Mesothelial cell of epicardium (in vitro differentiated cells): ENCODE measurements around the gene CATSPERE. TPM values are rescaled to one million over a fixed set of nuclear protein-coding genes. Genes with fewer than 3 reads are reported as not detected.

ENCODE experiments used
- DNase-seq, 2 experiments: peaks; one replicate each; pipeline ENCODE4 v3.0.0; 2021; ENCODE audit warnings: low spot score in 2 of 2; ENCODE audit not compliant: unreplicated experiment in 2 of 2
- H3K27ac Mint-ChIP-seq: 2 replicates; pipeline ENCODE4 v1.8.0; 2021; ENCODE audit warnings: mixed read lengths
- H3K27me3 Mint-ChIP-seq: 2 replicates; pipeline ENCODE4 v1.8.0; 2021; ENCODE audit warnings: low read depth, mixed read lengths
- H3K36me3 Mint-ChIP-seq: 2 replicates; pipeline ENCODE4 v1.8.0; 2021; ENCODE audit warnings: mixed read lengths
- H3K4me1 Mint-ChIP-seq: 2 replicates; pipeline ENCODE4 v1.8.0; 2021; ENCODE audit warnings: mixed read lengths
- H3K4me3 Mint-ChIP-seq: 2 replicates; pipeline ENCODE4 v1.8.0; 2021; ENCODE audit warnings: mild to moderate bottlenecking, moderate library complexity, mixed read lengths
- H3K9me3 Mint-ChIP-seq: 2 replicates; pipeline ENCODE4 v1.8.0; 2021; ENCODE audit warnings: mixed read lengths
- total RNA-seq: library from RNA; stranded (reverse); gene quantifications from 3 replicates; pipeline ENCODE4 v1.2.1, GENCODE V29; 2021
- TF ChIP-seq, protein P1 (sequence below): fragments of 200-600 bp; sonication (generic); IDR thresholded peaks from one replicate; pipeline ENCODE4 v1.5.0; 2021; ENCODE audit warnings: antibody characterized with exemption; ENCODE audit not compliant: unreplicated experiment

CATSPERE gene
- total RNA-seq, 1 donor from 2014 or later: 2.5 TPM

DNA sequence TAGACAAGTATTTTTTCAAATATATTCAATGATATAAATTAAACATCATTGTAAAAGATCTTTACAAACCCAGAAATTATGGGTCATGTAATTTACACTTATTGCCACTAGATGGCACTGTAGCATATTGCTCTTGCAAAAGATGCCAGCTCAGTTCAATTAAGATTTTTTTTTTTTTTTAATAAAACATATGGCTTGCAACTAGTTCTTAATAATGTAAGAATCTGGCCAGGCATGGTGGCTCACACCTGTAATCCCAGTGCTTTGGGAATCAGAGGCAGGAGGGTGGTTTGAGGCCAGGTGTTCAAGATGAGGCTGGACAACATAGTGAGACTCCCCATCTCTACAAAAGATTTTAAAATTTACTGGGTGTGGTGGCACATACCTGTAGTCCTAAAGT is 142.4 kb downstream of the CATSPERE start:
- H3K27me3 Mint-ChIP-seq: no peaks in the 10 kb centered on the region

DNA sequence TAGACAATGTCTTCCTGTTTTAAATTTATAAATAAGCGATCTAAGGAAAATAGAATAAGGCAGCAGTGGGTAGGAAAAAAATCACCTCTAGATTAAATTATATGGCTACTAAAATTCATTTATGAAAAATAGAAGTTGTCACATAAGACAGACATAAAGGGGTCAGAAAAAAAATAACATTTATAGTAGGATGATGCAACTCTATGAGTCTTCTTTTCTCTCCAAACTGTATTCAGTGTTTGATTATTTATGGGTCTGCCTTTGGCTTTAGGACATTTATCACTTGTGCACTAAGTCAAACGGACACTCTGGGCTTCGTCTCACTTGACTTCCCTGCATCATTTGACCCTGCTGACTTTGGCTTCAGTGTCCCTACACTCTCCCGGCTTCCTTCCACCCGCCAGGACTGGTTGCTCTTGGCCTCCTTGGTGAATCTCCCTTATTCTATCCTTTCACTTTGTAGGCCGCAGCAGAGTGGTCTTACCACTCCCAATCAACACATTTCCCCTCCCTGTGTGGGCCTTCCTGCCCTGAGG is 144.8 kb downstream of the CATSPERE start:
- Mint-ChIP-seq H3K27ac (no peak overlapping the region), H3K4me3 (no peak overlapping the region), H3K27me3 (no peaks in the 10 kb centered on the region), H3K36me3 (no peaks in the 10 kb centered on the region), H3K9me3 (peaks cover 4% of the 10 kb centered on the region), H3K4me1 (no peaks in the 10 kb centered on the region)
- DNase-seq: no peak
- TF ChIP-seq, protein P1, sequence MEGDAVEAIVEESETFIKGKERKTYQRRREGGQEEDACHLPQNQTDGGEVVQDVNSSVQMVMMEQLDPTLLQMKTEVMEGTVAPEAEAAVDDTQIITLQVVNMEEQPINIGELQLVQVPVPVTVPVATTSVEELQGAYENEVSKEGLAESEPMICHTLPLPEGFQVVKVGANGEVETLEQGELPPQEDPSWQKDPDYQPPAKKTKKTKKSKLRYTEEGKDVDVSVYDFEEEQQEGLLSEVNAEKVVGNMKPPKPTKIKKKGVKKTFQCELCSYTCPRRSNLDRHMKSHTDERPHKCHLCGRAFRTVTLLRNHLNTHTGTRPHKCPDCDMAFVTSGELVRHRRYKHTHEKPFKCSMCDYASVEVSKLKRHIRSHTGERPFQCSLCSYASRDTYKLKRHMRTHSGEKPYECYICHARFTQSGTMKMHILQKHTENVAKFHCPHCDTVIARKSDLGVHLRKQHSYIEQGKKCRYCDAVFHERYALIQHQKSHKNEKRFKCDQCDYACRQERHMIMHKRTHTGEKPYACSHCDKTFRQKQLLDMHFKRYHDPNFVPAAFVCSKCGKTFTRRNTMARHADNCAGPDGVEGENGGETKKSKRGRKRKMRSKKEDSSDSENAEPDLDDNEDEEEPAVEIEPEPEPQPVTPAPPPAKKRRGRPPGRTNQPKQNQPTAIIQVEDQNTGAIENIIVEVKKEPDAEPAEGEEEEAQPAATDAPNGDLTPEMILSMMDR: no peak

More for the DNA sequence above, 142.4 kb downstream of the CATSPERE start:
- no peak for DNase-seq
- Mint-ChIP-seq H3K9me3 (peaks cover 4% of the 10 kb centered on the region), H3K4me1 (peaks cover 5% of the 10 kb centered on the region), H3K36me3 (no peaks in the 10 kb centered on the region), H3K4me3 (no peak overlapping the region), H3K27ac (no peak overlapping the region)
- TF ChIP-seq, protein P1: peak; percentile 94

DNA sequence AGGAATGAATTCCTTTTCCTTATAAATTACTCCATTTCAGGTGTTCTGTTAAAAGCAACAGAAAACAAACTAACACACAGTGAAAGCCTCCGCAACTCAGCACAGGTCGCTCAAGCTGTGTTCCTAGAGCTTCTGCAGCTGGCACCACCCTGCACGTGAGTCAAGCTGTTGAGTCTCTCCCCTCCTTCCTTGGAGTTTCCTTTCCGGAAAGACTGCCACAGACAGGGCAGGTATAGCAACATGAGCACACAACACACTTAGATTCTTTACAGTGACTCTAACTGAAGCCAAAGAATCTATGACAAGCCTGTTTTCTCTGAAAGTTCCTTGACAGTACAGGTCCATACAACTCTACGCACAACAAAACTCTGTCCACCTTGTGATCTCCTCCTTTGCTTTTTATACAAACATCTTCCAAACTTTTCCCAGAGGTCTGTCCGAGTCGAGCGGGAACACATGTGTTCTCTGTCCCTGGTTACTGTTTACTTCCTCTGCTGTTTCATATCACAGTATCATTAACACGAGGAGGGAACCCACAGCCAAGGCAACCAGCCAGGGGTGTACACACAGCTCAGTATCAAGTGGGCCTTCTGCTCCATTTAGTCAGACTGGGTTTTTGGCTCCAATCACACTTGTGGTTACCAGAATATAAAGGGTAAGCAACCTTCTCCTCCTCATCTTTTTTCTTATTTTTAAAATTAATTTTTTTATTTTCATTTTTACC is 153.2 kb downstream of the CATSPERE start:
- Mint-ChIP-seq H3K27ac (no peak overlapping the region), H3K36me3 (no peaks in the 10 kb centered on the region), H3K9me3 (no peaks in the 10 kb centered on the region), H3K4me1 (peaks cover 6% of the 10 kb centered on the region), H3K4me3 (no peak overlapping the region), H3K27me3 (no peaks in the 10 kb centered on the region)
- DNase-seq: no peak
- TF ChIP-seq, protein P1: no peak

DNA sequence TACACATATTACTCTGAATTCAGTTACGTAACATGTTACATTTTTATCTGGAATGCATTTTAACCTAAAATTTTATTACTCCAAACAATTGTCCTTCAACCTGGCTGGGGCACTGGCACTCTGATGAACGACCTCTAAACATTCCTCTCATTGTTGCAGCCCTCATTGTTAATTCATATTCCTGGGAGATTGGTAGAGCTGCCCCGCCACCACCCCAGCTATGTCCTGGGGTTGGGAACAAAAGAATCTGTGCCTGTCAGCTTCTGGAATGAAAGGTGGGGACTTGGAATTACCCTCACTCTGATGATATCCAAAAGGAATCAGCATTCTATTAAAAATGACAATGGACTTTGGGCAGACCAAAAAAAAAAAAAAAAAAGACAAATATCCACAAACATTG is 153.8 kb downstream of the CATSPERE start:
- no peak overlapping the region for H3K27ac Mint-ChIP-seq
- no peak for DNase-seq
- no peaks in the 10 kb centered on the region for H3K27me3 Mint-ChIP-seq
- TF ChIP-seq, protein P1: no peak
- H3K4me1 Mint-ChIP-seq: peaks cover 6% of the 10 kb centered on the region
- no peak overlapping the region for H3K4me3 Mint-ChIP-seq
- H3K9me3 Mint-ChIP-seq: no peaks in the 10 kb centered on the region
- H3K36me3 Mint-ChIP-seq: no peaks in the 10 kb centered on the region

DNA sequence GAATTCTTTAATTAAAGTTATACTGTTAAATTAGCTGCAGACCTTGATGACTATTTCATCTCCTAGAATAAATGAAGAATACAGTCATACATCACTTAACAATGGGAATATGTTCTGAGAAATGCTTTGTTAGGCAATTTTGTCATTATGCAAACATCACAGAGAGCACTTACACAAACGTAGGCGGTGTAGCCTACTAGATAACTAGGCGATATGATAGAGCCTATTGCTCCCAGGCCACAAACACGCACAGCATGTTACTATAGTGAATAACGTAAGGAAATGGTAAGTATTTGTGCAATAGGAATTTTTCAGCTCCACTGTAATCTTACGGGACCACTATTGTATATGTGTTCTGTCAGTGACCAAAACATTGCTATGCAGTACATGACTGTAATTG is 154.2 kb downstream of the CATSPERE start:
- no peaks in the 10 kb centered on the region for H3K36me3 Mint-ChIP-seq
- H3K27ac Mint-ChIP-seq: no peak overlapping the region
- no peaks in the 10 kb centered on the region for H3K9me3 Mint-ChIP-seq
- H3K4me3 Mint-ChIP-seq: no peak overlapping the region
- TF ChIP-seq, protein P1: no peak
- no peaks in the 10 kb centered on the region for H3K27me3 Mint-ChIP-seq
- peaks cover 6% of the 10 kb centered on the region for H3K4me1 Mint-ChIP-seq
- DNase-seq: no peak
